ENCODE measurements around the gene MRPS33.
"Not testable (repeated sequence)": the region's sequence is repeated elsewhere in the genome, so short reads cannot be mapped to it uniquely, and the experiment has no call there.

The MRPS33 gene

GRCh38 chr7:141032539-141033323 lies 18.0 kb upstream of the MRPS33 start:
- Histone ChIP-seq H3K4me3 (ENCODE audit: low read depth, low read length) (peak overlapping the region; percentile 47), H3K9ac (ENCODE audit: low read length) (peak overlapping the region; percentile 68), H3K9me3 (ENCODE audit: control insufficient read depth, insufficient read depth, low read depth, low read length) (peaks cover 17% of the 10 kb centered on the region), H3K27ac (ENCODE audit: low read depth, low read length) (peak overlapping the region; percentile 65)
- not testable (repeated sequence) for H3K36me3 ChIP-seq (ENCODE audit: control insufficient read depth, insufficient read depth, low read length); H3K27me3 ChIP-seq (ENCODE audit: control insufficient read depth, insufficient read depth, low read length); H3K4me1 ChIP-seq (ENCODE audit: control insufficient read depth, insufficient read depth, low read length)

DNA sequence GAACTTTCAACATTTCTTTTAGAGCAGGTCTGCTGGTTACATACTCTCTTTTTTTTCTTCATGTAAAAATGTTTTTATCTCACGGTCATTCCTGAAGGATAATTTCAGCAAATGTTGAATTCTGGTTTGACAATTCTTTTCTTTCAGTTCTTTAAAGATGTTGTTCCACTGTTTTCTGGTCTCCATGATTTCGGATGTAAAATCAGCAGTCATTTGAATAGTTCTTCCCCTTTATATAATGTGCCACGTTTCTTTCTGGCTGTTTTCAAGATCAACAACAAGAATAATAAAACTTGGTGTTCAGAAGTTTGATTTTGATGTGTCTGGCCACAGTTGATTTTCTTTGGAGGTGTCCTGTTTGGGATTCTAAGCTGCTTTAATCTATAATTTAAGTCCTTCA lies 14.0 kb upstream of the MRPS33 start:
- Histone ChIP-seq H3K4me1 (ENCODE audit: control insufficient read depth, insufficient read depth, low read length) (no peaks in the 10 kb centered on the region), H3K27me3 (ENCODE audit: control insufficient read depth, insufficient read depth, low read length) (no peaks in the 10 kb centered on the region), H3K4me3 (ENCODE audit: low read depth, low read length) (no peak overlapping the region), H3K36me3 (ENCODE audit: control insufficient read depth, insufficient read depth, low read length) (no peaks in the 10 kb centered on the region), H3K9me3 (ENCODE audit: control insufficient read depth, insufficient read depth, low read depth, low read length) (peaks cover 28% of the 10 kb centered on the region), H3K27ac (ENCODE audit: low read depth, low read length) (no peak overlapping the region), H3K9ac (ENCODE audit: low read length) (no peak overlapping the region)

- Histone ChIP-seq H3K9me3 (ENCODE audit: control insufficient read depth, insufficient read depth, low read depth, low read length) (peaks cover 28% of the 10 kb centered on the region), H3K27ac (ENCODE audit: low read depth, low read length) (no peak overlapping the region), H3K36me3 (ENCODE audit: control insufficient read depth, insufficient read depth, low read length) (no peaks in the 10 kb centered on the region), H3K4me3 (ENCODE audit: low read depth, low read length) (no peak overlapping the region), H3K27me3 (ENCODE audit: control insufficient read depth, insufficient read depth, low read length) (no peaks in the 10 kb centered on the region), H3K9ac (ENCODE audit: low read length) (no peak overlapping the region), H3K4me1 (ENCODE audit: control insufficient read depth, insufficient read depth, low read length) (no peaks in the 10 kb centered on the region)
Observed at GRCh38 chr7:141027043-141027442, 12.3 kb upstream of the MRPS33 start.

DNA sequence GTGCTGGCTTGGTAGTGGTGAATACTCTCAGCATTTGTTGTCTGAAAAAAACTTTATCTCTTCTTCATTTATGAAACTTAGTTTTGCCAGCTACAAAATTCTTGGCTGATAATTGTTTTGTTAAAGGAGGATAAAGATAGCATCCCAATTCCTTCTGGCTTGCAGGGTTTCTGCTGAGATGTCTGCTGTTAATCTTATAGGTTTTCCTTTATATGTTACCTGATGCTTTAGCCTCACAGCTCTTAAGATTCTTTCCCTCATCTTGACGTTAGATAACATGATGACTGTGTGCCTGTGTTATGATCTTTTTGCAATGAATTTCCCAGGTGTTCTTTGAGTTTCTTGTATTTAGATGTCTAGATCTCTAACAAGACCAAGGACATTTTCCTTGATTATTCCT lies 9.9 kb upstream of the MRPS33 start:
- Histone ChIP-seq H3K9ac (ENCODE audit: low read length) (no peak overlapping the region), H3K36me3 (ENCODE audit: control insufficient read depth, insufficient read depth, low read length) (no peaks in the 10 kb centered on the region), H3K9me3 (ENCODE audit: control insufficient read depth, insufficient read depth, low read depth, low read length) (peaks cover 22% of the 10 kb centered on the region), H3K4me1 (ENCODE audit: control insufficient read depth, insufficient read depth, low read length) (no peaks in the 10 kb centered on the region), H3K27me3 (ENCODE audit: control insufficient read depth, insufficient read depth, low read length) (peaks cover 1% of the 10 kb centered on the region; the same call in 1 of the 2 replicates), H3K27ac (ENCODE audit: low read depth, low read length) (no peak overlapping the region), H3K4me3 (ENCODE audit: low read depth, low read length) (no peak overlapping the region)

DNA sequence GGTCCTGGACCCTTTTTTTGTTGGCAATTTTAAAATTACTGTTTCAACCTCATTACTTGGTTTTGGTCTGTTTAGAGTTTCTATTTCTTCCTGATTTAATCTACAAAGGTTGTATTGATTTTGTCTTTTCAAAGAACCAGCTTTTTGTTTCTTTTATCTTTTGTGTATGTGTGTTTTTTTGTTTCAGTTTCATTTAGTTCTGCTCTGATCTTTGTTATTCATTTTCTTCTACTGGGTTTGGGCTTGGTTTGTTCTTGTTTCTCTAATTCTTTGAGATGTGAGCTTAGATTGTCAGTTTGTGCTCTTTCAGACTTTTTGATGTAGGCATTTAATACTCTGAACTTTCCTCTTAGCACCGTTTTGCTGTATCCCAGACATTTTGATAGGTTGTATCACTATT lies 8.5 kb upstream of the MRPS33 start:
- no peak overlapping the region for H3K4me3 ChIP-seq (ENCODE audit: low read depth, low read length)
- no peak overlapping the region for H3K9ac ChIP-seq (ENCODE audit: low read length)
- no peaks in the 10 kb centered on the region for H3K36me3 ChIP-seq (ENCODE audit: control insufficient read depth, insufficient read depth, low read length)
- peaks cover 11% of the 10 kb centered on the region; the same call in 1 of the 2 replicates for H3K9me3 ChIP-seq (ENCODE audit: control insufficient read depth, insufficient read depth, low read depth, low read length)
- H3K27me3 ChIP-seq (ENCODE audit: control insufficient read depth, insufficient read depth, low read length): peaks cover 8% of the 10 kb centered on the region; the same call in 1 of the 2 replicates
- no peaks in the 10 kb centered on the region for H3K4me1 ChIP-seq (ENCODE audit: control insufficient read depth, insufficient read depth, low read length)
- H3K27ac ChIP-seq (ENCODE audit: low read depth, low read length): no peak overlapping the region

GRCh38 chr7:141017555-141017954 lies 2.8 kb upstream of the MRPS33 start:
- H3K27me3 ChIP-seq (ENCODE audit: control insufficient read depth, insufficient read depth, low read length): peaks cover 8% of the 10 kb centered on the region
- H3K36me3 ChIP-seq (ENCODE audit: control insufficient read depth, insufficient read depth, low read length): no peaks in the 10 kb centered on the region
- H3K9ac ChIP-seq (ENCODE audit: low read length): no peak overlapping the region
- H3K27ac ChIP-seq (ENCODE audit: low read depth, low read length): no peak overlapping the region
- H3K4me1 ChIP-seq (ENCODE audit: control insufficient read depth, insufficient read depth, low read length): no peaks in the 10 kb centered on the region
- H3K9me3 ChIP-seq (ENCODE audit: control insufficient read depth, insufficient read depth, low read depth, low read length): no peaks in the 10 kb centered on the region; the same call in 1 of the 2 replicates
- H3K4me3 ChIP-seq (ENCODE audit: low read depth, low read length): no peak overlapping the region

DNA sequence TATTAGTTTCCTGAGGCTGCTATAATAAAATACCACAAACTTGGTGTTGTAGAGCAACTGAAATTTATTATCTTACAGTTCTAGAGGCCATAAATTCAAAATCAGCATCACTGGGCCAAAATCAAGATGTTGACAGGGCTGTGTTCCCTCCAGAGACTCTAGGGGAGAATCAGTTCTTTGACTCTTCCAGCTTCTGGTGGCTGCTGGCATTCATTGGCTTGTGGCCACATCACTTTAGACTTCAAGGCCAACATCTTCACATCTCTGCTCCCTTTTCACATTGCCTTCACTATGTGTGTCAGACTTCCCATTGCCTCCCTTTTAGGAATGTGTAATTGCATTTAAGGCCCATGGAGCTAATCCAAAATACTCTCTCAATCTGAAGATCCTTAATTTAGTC lies 1.6 kb upstream of the MRPS33 start:
- H3K4me3 ChIP-seq (ENCODE audit: low read depth, low read length): no peak overlapping the region
- H3K27me3 ChIP-seq (ENCODE audit: control insufficient read depth, insufficient read depth, low read length): peaks cover 8% of the 10 kb centered on the region
- no peaks in the 10 kb centered on the region for H3K36me3 ChIP-seq (ENCODE audit: control insufficient read depth, insufficient read depth, low read length)
- H3K27ac ChIP-seq (ENCODE audit: low read depth, low read length): no peak overlapping the region
- H3K4me1 ChIP-seq (ENCODE audit: control insufficient read depth, insufficient read depth, low read length): no peaks in the 10 kb centered on the region
- no peaks in the 10 kb centered on the region; the same call in 1 of the 2 replicates for H3K9me3 ChIP-seq (ENCODE audit: control insufficient read depth, insufficient read depth, low read depth, low read length)
- H3K9ac ChIP-seq (ENCODE audit: low read length): no peak overlapping the region

DNA sequence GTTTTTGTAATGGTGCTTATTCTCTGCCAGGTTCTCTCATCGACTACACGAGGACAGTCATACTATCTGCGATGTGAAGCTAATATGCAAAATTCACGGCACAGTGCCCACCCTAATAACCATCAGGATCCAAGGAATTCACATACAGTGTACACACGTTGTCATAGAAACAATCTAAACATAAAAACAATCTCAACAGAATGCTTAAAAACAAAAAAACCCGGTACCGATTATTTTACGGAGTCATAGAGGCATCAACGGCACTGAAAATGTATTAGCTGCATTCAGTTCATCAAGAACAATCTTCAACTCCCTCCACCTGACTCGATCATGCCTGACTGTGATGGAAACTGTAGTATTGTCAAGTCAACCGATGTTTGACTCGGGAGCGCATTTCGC lies 628 bp downstream of the MRPS33 start:
- no peaks in the 10 kb centered on the region; the same call in 1 of the 2 replicates for H3K9me3 ChIP-seq (ENCODE audit: control insufficient read depth, insufficient read depth, low read depth, low read length)
- peaks cover 3% of the 10 kb centered on the region; the same call in 1 of the 2 replicates for H3K27me3 ChIP-seq (ENCODE audit: control insufficient read depth, insufficient read depth, low read length)
- H3K36me3 ChIP-seq (ENCODE audit: control insufficient read depth, insufficient read depth, low read length): peaks cover 10% of the 10 kb centered on the region; the same call in 1 of the 2 replicates
- no peaks in the 10 kb centered on the region for H3K4me1 ChIP-seq (ENCODE audit: control insufficient read depth, insufficient read depth, low read length)
- peak overlapping the region; percentile 80 for H3K9ac ChIP-seq (ENCODE audit: low read length)
- peak overlapping the region; percentile 54 for H3K27ac ChIP-seq (ENCODE audit: low read depth, low read length)
- peak overlapping the region; percentile 68 for H3K4me3 ChIP-seq (ENCODE audit: low read depth, low read length)

DNA sequence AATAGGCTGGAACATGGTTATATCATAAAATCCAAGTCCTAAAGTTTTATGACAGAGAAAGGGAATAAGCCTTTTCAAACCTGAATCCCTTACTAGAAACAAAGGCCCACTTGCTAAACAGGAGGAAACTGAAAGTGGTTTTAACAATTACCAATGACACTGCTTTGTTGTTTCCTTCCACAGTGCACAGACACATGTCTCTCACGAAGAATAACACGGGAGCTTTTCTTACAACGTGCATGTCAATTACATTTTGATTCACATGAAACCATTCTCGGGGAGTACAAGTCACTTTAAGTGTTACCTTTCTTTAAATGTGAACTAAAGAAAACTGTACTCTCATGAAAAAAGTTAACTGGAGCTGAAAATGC lies 1.4 kb downstream of the MRPS33 start:
- H3K27ac ChIP-seq (ENCODE audit: low read depth, low read length): no peak overlapping the region

GRCh38 chr7:141012696-141013344 lies 1.9 kb downstream of the MRPS33 start:
- no peaks in the 10 kb centered on the region; the same call in 1 of the 2 replicates for H3K9me3 ChIP-seq (ENCODE audit: control insufficient read depth, insufficient read depth, low read depth, low read length)
- no peak overlapping the region for H3K4me3 ChIP-seq (ENCODE audit: low read depth, low read length)
- no peaks in the 10 kb centered on the region for H3K4me1 ChIP-seq (ENCODE audit: control insufficient read depth, insufficient read depth, low read length)
- peaks cover 10% of the 10 kb centered on the region; the same call in 1 of the 2 replicates for H3K36me3 ChIP-seq (ENCODE audit: control insufficient read depth, insufficient read depth, low read length)
- H3K9ac ChIP-seq (ENCODE audit: low read length): no peak overlapping the region
- H3K27ac ChIP-seq (ENCODE audit: low read depth, low read length): no peak overlapping the region
- no peaks in the 10 kb centered on the region; the same call in 1 of the 2 replicates for H3K27me3 ChIP-seq (ENCODE audit: control insufficient read depth, insufficient read depth, low read length)

More for the DNA sequence above, 1.4 kb downstream of the MRPS33 start:
- Histone ChIP-seq H3K9me3 (ENCODE audit: control insufficient read depth, insufficient read depth, low read depth, low read length) (no peaks in the 10 kb centered on the region; the same call in 1 of the 2 replicates), H3K9ac (ENCODE audit: low read length) (no peak overlapping the region), H3K4me1 (ENCODE audit: control insufficient read depth, insufficient read depth, low read length) (no peaks in the 10 kb centered on the region), H3K36me3 (ENCODE audit: control insufficient read depth, insufficient read depth, low read length) (peaks cover 10% of the 10 kb centered on the region; the same call in 1 of the 2 replicates), H3K27me3 (ENCODE audit: control insufficient read depth, insufficient read depth, low read length) (no peaks in the 10 kb centered on the region; the same call in 1 of the 2 replicates), H3K4me3 (ENCODE audit: low read depth, low read length) (peak overlapping the region; percentile 68; the same call in 1 of the 2 replicates)

Measured in HUES6 (cell line).